MM.1S (cell line): Measurements from ENCODE around the gene MND1.

ENCODE experiments used
- DNase-seq: peaks from one replicate; pipeline ENCODE4 v3.0.0-alpha.2; 2015
- H2AFZ ChIP-seq: fragments of 300-600 bp; sonication (generic); 2 replicates; pipeline ENCODE4 v1.6.0; 2016; ENCODE audit warnings: antibody characterized with exemption, low read length
- H3F3A ChIP-seq: fragments of 300-600 bp; sonication (generic); 2 replicates; pipeline ENCODE4 v1.6.1; 2016; ENCODE audit warnings: mild to moderate bottlenecking, antibody characterized with exemption, low read length, moderate library complexity, mixed read lengths; ENCODE audit not compliant: insufficient read depth
- H3K27ac ChIP-seq: fragments of 300-600 bp; sonication (generic); 2 replicates; pipeline ENCODE4 v1.5.1; 2016; ENCODE audit warnings: mild to moderate bottlenecking, low read length
- H3K27me3 ChIP-seq: fragments of 300-600 bp; sonication (generic); replicated peaks from 2 replicates; pipeline ENCODE4 v1.6.0; 2016; ENCODE audit warnings: low read length; ENCODE audit not compliant: insufficient read depth
- H3K36me3 ChIP-seq: fragments of 300-600 bp; sonication (generic); replicated peaks from 2 replicates; pipeline ENCODE4 v1.6.1; 2016; ENCODE audit warnings: mild to moderate bottlenecking, low read length, mixed read lengths; ENCODE audit not compliant: insufficient read depth
- H3K4me1 ChIP-seq: fragments of 300-600 bp; sonication (generic); 2 replicates; pipeline ENCODE4 v1.6.1; 2016; ENCODE audit warnings: low read length, mixed read lengths
- H3K4me2 ChIP-seq: fragments of 300-600 bp; sonication (generic); 2 replicates; pipeline ENCODE4 v1.6.0; 2016; ENCODE audit warnings: low read depth, low read length
- H3K4me3 ChIP-seq: fragments of 300-600 bp; sonication (generic); 2 replicates; pipeline ENCODE4 v1.5.1; 2016; ENCODE audit warnings: low read length, mixed read lengths
- H3K79me2 ChIP-seq: fragments of 300-600 bp; sonication (generic); 2 replicates; pipeline ENCODE4 v1.6.1; 2016; ENCODE audit warnings: mixed run types, low read length, mixed read lengths
- H3K9ac ChIP-seq: fragments of 300-600 bp; sonication (generic); 2 replicates; pipeline ENCODE4 v1.6.1; 2016; ENCODE audit warnings: low read length, mixed read lengths
- H3K9me2 ChIP-seq: fragments of 300-600 bp; sonication (generic); replicated peaks from 2 replicates; pipeline ENCODE4 v1.6.1; 2016; ENCODE audit warnings: mild to moderate bottlenecking, low read length, mixed read lengths; ENCODE audit not compliant: insufficient read depth
- H3K9me3 ChIP-seq: fragments of 300-600 bp; sonication (generic); replicated peaks from 2 replicates; pipeline ENCODE4 v1.6.1; 2016; ENCODE audit warnings: mild to moderate bottlenecking, low read length, mixed read lengths; ENCODE audit not compliant: insufficient read depth
- H4K20me1 ChIP-seq: fragments of 300-600 bp; sonication (generic); 2 replicates; pipeline ENCODE4 v1.6.1; 2016; ENCODE audit warnings: mild to moderate bottlenecking, low read length, moderate library complexity, mixed read lengths; ENCODE audit not compliant: insufficient read depth
- EZH2 ChIP-seq: fragments of 300-600 bp; sonication (generic); optimal IDR thresholded peaks from 2 replicates; pipeline ENCODE3; 2017; ENCODE audit warnings: low read depth, mild to moderate bottlenecking, antibody characterized with exemption, low read length, mixed read lengths
- EZH2phosphoT487 ChIP-seq: fragments of 300-600 bp; sonication (generic); IDR thresholded peaks from 2 replicates; pipeline ENCODE4 v1.6.1; 2018; ENCODE audit warnings: antibody characterized with exemption, low read length
- TF ChIP-seq, protein P1 (sequence below): fragments of 300-600 bp; sonication (generic); IDR thresholded peaks from 2 replicates; pipeline ENCODE4 v1.5.1; 2016; ENCODE audit warnings: antibody characterized with exemption, low read length, mixed read lengths

MND1 gene

GRCh38 chr4:153318696-153319320 is 25.7 kb upstream of the MND1 start:
- H3K4me2 ChIP-seq: no peak overlapping the region
- peak; percentile 47 for DNase-seq

GRCh38 chr4:153322791-153323190 is 21.7 kb upstream of the MND1 start:
- Histone ChIP-seq H4K20me1 (no peaks in the 10 kb centered on the region), H2AFZ (no peak overlapping the region), H3K9me3 (no peaks in the 10 kb centered on the region), H3K27me3 (no peaks in the 10 kb centered on the region), H3K4me1 (no peaks in the 10 kb centered on the region), H3F3A (no peaks in the 10 kb centered on the region), H3K27ac (no peak overlapping the region), H3K4me3 (no peak overlapping the region), H3K9me2 (no peaks in the 10 kb centered on the region), H3K79me2 (no peaks in the 10 kb centered on the region), H3K4me2 (no peak overlapping the region), H3K9ac (no peak overlapping the region), H3K36me3 (no peaks in the 10 kb centered on the region)
- DNase-seq: no peak
- TF ChIP-seq, protein P1, sequence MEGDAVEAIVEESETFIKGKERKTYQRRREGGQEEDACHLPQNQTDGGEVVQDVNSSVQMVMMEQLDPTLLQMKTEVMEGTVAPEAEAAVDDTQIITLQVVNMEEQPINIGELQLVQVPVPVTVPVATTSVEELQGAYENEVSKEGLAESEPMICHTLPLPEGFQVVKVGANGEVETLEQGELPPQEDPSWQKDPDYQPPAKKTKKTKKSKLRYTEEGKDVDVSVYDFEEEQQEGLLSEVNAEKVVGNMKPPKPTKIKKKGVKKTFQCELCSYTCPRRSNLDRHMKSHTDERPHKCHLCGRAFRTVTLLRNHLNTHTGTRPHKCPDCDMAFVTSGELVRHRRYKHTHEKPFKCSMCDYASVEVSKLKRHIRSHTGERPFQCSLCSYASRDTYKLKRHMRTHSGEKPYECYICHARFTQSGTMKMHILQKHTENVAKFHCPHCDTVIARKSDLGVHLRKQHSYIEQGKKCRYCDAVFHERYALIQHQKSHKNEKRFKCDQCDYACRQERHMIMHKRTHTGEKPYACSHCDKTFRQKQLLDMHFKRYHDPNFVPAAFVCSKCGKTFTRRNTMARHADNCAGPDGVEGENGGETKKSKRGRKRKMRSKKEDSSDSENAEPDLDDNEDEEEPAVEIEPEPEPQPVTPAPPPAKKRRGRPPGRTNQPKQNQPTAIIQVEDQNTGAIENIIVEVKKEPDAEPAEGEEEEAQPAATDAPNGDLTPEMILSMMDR: no peak
- no peak for TF ChIP-seq EZH2
- no peak for TF ChIP-seq EZH2phosphoT487

More at GRCh38 chr4:153318696-153319320, 25.7 kb upstream of the MND1 start:
- Histone ChIP-seq H4K20me1 (no peaks in the 10 kb centered on the region), H3K9ac (no peak overlapping the region), H3K4me3 (no peak overlapping the region), H3K79me2 (no peaks in the 10 kb centered on the region), H3K27ac (no peak overlapping the region), H3K27me3 (no peaks in the 10 kb centered on the region), H3F3A (no peaks in the 10 kb centered on the region), H2AFZ (no peak overlapping the region), H3K9me2 (no peaks in the 10 kb centered on the region), H3K9me3 (no peaks in the 10 kb centered on the region), H3K4me1 (no peaks in the 10 kb centered on the region), H3K36me3 (no peaks in the 10 kb centered on the region)
- TF ChIP-seq EZH2phosphoT487 (no peak), EZH2 (no peak)
- TF ChIP-seq, protein P1: peak; percentile 69

GRCh38 chr4:153324046-153324445 is 20.4 kb upstream of the MND1 start:
- Histone ChIP-seq H4K20me1 (no peaks in the 10 kb centered on the region), H3K27ac (no peak overlapping the region)

More at GRCh38 chr4:153324046-153324445, 20.4 kb upstream of the MND1 start:
- DNase-seq: no peak
- Histone ChIP-seq H3F3A (no peaks in the 10 kb centered on the region), H2AFZ (no peak overlapping the region), H3K9me3 (no peaks in the 10 kb centered on the region), H3K79me2 (no peaks in the 10 kb centered on the region), H3K36me3 (no peaks in the 10 kb centered on the region), H3K27me3 (no peaks in the 10 kb centered on the region), H3K9ac (no peak overlapping the region), H3K4me2 (no peak overlapping the region), H3K9me2 (no peaks in the 10 kb centered on the region), H3K4me1 (no peaks in the 10 kb centered on the region), H3K4me3 (no peak overlapping the region)
- TF ChIP-seq EZH2phosphoT487 (no peak), EZH2 (no peak)
- TF ChIP-seq, protein P1: no peak
